COLO829 (cell line): ENCODE measurements around the gene PPP1R12C.

ENCODE experiments used
- DNase-seq: peaks from one replicate; pipeline ENCODE4 v3.0.0; 2012; ENCODE audit warnings: low spot score

The PPP1R12C gene

DNA sequence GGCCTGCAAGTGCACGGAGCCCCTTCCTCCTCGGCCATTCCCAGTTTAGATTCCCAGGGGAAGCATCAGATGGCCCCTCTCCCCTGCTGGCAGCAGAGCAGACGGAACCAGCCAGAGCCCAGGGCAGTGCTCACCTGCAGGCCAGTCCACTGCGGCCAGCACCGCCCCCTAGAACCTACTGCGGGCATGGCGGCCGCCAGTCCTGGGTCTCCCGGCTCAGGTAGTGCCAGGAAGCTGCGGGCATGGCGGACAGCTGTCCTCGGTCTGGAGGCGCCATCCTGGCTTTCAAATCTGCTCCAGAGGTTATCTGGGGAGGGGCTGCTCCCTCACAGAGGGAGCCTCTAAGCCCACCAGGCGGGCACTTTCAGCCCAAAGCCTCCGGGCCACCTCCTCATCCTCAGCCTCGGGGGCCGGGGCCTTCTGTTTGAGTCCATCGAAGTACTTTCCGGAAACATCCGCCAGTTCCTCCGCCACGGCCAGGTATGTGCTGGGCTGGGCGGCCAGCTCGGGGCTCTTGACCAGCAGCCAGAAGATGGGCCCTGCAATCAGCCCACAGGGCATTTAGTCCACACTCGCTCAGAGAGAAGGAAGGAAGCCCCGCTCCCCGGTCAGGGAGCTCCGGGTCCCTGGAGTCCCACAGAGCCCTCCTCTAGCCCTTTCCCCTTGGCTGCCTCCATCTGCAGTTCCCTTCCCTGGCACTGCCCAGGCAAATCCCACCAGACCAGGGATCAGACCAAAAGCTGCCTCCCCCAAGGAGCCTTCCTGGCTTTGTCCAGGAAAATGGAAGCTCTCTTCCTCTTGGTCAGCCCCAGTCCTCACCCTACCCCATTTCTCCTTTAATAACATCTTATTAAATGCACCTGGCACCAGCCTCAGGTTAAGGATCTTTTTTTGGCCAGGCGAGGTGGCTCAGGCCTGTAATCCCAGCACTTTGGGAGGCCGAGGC, 72.4 kb downstream of the PPP1R12C start:
- DNase-seq, result no peak

DNA sequence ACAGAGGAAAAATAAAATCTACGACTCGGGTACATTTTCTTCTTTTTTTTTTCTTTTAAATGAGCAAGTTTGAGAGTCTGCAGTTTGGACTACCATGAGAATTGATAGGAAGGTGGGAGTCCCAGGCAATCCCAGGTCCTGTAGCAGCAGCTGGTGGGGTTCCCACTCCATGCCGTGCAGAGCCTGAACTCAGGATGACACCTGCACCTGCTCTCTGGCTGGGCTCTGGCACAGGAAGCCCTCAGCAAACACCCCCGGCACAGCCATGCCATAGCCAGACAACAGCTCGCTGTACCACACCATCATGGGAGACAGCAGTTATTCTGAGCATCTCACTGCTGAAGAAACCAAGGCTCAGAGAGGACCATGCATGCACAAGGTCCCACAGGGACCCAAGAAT, 73.2 kb downstream of the PPP1R12C start:
- DNase-seq, result no peak

DNA sequence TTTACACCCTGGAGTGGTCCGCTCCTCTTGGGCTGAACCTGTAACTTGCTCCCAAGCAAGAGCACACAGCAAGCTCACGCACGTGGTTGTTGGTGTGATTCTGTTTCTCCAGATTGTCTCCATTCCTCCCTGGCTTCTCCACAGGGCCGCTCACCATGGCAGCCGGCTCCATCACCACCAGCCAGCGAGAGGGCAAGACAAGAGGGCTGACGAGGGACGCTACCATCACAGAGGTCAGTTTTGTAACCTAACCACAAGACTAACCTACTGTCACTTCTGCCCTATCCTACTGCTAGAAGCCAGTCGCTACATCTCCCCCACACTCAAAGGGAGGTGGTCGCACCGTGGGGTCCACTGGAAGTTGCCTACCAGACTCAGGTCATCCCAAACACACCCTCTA, 74.7 kb downstream of the PPP1R12C start:
- DNase-seq, result no peak

DNA sequence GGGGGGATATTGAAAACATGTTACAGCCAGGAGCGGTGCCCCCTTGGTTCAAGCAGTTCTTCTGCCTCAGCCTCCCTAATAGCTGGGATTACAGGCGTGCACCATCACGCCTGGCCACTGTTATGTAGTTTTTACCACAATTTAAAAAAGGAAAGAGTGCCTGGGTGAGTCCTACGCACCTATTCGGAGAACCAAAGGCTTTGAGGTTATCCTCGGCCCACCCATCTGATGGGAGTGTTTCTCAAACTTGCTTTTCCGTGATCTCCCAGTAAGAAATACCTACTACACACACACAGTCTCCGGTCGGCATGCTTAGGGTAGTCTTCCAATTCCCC, 75.1 kb downstream of the PPP1R12C start:
- DNase-seq, result no peak

DNA sequence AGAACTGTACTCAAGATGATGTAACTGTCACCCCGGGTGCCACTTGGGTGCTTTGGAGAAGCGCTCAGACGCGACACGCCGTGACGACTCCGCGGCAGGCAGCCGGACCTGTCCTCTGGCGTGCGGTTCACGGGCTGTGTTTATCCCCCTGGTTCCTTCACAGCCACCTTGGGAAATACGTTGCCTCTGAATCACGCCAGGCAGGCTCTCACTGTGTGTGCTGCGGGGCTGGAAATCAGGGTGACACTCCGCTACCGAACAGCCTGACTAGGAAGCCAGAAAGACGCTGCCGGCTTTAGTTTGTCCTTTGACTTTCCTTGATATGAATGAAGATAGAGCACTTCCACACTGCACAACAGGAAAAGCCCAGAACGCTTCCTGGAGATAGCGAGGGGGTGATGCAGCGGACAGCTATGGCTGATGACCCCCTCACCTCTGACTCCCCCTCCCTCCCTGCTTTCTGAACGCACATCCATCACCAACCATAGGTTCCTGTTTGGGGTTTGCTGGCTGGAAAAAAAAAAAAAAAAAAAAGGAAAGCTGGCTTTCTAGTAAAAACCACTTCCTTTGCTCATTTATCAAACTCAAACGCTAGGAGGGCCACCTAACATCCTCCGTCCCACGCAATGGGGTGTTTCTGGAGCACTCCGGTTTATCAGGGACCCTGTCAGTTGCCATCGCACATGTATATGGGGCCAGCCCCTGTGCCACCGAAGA, 75.7 kb downstream of the PPP1R12C start:
- no peak for DNase-seq

DNA sequence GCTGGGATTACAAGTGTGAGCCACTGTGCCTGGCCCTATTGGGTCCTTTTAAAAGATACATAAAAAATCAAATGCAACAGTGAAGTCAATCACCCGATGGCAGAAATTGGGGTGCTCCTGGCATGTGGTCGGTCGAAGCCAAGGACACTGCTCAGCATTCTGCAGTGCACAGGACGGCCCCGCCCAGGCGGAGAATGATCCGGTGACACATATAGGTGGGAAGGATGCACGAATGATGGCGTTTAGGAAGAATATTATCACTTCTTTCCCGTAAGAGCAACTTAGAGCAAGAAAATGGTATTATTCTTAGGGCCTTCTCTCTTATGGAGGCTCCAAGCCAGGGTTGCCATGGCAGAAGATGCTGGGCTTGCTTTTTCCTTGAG, 76.2 kb downstream of the PPP1R12C start:
- no peak for DNase-seq
